Ureter (tissue), 1 donor: ENCODE data around the gene RSPO4. TPM values are rescaled to one million over a fixed set of nuclear protein-coding genes. Genes with fewer than 3 reads are reported as not detected.
A peak's percentile ranks its signal among the peaks of the same experiment; 100 is the strongest.

ENCODE experiments used
- DNase-seq: peaks from one replicate; pipeline ENCODE4 v3.0.0-alpha.2; 2020; ENCODE audit warnings: low spot score
- total RNA-seq: library from RNA; stranded (reverse); gene quantifications from one replicate; pipeline ENCODE4 v1.2.4, GENCODE V29; 2023
- donor health status: DM: yes; HTN: yes; CAD: no.

Gene RSPO4
- total RNA-seq, 1 donor from 2014 or later, result not detected

DNA sequence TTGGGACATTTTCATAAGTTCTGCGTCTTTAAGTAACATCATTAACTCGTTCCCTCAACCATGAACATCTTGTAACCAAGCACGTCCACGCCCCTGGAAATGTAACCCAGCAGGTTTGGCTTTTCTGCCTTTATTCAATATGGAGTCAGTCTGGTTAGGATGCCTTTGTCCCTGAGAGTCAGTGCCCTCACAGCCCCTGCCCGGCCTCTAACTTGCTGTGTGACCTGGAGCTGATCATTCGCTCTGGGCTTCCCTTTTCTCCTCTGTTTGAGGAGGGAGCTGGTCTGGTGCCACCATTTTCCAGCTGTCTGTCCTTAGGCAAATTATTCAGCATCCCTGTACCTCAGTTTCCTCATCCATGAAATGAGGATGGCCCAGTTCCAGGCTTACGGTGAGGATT is 59.5 kb downstream of the RSPO4 start:
- no peak for DNase-seq

- no peak for DNase-seq
Measured at GRCh38 chr20:940926-941325, 61.2 kb downstream of the RSPO4 start.

- no peak for DNase-seq
Measured at GRCh38 chr20:939606-940005, 62.5 kb downstream of the RSPO4 start.

DNA sequence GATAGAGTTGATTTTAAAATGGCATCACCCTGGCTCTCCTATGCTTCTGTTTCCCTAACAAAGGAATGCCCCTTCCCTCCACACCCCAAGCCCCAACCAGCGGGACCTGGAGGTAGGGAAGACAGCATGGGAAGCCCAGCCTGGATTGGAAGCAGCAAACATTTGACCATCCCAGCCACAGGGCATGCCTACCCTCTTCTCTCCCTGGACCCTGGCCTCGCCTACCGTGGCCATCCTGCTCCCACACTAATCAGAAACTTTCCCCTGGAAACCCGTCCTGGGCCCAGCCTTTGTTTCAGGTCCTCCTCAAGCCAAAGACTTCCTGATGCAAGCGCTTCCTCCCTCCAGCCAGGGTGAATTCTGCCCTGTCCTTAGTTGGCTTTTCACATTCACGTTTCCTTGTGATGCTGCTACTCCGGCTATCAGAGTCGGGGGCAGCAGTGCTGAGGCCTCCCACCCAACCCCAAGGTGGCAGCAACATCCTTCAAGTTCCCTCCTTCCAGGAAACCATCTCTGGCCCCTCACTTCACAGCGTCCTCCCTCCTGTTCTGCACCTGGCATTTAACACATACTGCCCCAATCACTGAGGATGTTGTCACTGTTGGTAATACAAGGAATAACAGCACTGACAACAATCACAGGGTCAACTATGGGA is 67.8 kb downstream of the RSPO4 start:
- no peak for DNase-seq

DNA sequence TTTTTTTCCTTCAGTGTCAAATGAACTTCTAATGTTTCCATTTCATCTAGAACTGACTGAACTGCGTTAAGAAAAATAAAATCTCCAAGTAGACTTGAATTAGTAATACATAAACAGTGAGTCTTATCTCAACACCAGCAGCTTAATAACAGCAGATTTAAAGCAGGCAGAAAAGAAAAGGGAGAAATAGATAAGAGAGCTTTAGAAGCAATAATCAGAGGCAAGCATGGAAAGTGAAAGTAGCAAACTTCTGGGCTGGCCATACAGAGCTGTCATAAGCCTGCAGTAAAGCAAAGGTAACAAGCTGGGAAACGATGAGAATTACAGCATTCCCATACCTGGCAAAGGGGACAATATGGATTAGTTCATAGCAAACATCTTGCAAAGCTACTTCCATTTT is 69.1 kb downstream of the RSPO4 start:
- DNase-seq, result no peak

DNA sequence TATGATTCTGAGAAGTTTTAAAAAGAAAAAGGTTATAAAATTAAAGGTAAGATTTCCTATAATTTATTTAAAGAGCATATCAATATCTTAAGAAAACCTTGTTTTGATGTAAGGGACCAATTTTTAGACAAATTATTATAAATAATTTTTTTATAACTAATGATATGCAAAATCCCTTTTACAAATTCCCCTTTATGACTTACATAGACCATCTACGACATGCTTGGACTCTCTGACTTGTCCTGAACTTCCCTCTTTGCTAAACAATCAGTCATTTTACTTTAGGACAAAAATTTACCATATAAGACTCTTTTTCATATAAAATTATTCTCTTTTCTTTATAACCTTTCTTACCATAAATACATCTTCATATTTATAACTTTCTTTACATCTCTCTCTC is 70.7 kb downstream of the RSPO4 start:
- DNase-seq, result no peak

DNA sequence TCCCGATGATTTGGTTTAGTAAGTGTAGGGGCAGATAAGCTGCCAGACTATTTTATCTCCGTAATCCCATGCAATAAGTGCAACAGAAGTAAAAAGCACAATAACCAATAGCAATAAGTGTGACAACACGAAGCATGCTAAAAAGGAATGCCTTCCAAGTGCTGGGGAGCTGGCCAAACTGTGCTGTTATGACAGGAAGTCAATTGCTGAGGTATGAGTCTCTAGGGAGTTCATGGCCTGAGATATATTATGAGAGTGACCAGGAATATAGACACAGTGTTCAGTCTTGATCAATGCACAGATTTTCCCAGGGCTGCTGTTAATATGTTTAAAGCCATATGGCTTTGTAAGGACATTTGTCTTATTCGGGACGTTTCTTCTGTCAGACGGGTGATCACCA is 75.4 kb downstream of the RSPO4 start:
- DNase-seq, result no peak

- no peak for DNase-seq
Measured at GRCh38 chr20:925516-925915, 76.6 kb downstream of the RSPO4 start.

GRCh38 chr20:924639-925038 is 77.5 kb downstream of the RSPO4 start:
- no peak for DNase-seq

- DNase-seq, result no peak
Measured at GRCh38 chr20:922781-923180, 79.3 kb downstream of the RSPO4 start.

DNA sequence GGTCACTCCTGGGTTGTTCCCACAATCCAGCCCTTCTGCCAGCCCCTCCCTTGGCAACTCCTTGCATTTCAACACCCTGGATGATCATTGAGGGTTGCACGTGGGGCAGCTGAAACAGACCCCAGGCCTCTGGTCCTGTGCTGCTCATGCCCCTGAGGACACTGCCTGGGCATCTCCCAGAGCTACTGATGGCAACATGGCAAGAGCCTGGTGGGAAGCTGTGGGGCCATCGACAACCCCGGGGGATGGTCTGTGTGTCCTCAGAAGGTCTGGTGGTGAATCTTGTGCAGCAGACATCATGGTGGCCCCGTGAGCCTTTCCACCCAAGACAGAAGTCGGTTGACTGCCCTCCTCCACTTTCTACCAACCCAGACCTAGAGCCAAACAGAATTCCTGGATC is 81.0 kb downstream of the RSPO4 start:
- no peak for DNase-seq

- no peak for DNase-seq
Measured at GRCh38 chr20:920311-920710, 81.8 kb downstream of the RSPO4 start.

- DNase-seq, result no peak
Measured at GRCh38 chr20:919491-919916, 82.6 kb downstream of the RSPO4 start.

GRCh38 chr20:917416-917815 is 84.7 kb downstream of the RSPO4 start:
- no peak for DNase-seq

GRCh38 chr20:916825-917224 is 85.3 kb downstream of the RSPO4 start:
- no peak for DNase-seq

- peak; percentile 71 for DNase-seq
Measured at GRCh38 chr20:916125-916799, 85.8 kb downstream of the RSPO4 start, which contains the start of gene ANGPT4. TSS of gene ANGPT4 (minus strand) at chr20:916334. CDS start at chr20:916214, 120 bp downstream.

GRCh38 chr20:914727-915498 is 87.2 kb downstream of the RSPO4 start:
- no peak for DNase-seq

DNA sequence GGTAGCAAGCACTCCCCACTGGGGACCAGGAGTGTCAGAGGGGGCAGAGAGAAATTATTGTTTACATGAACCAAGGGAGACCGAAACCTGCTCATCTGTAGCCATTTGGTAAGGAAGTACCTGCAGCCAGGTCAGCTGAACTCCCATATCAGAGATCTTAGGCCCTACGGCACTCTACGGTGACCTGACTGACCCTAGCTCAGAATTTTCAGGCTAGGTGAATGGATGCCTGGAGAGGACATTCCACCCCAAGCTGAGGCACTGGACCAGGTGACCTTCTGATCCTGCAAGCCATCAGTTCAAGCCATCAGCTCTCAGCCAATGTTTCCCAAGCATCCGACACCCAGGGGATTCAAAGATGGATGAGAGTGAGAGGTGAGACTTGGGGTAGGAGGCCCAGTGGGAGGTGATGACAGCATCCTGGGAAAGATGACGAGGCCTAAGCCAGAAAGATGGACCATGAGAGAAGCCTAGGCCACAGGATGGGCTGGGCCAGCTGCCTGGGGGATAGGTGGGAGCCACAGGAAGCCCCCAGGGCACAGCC is 88.7 kb downstream of the RSPO4 start:
- DNase-seq, result no peak

- no peak for DNase-seq
Measured at GRCh38 chr20:911882-912600, 90.1 kb downstream of the RSPO4 start.

- no peak for DNase-seq
Measured at GRCh38 chr20:910870-911770, 91.0 kb downstream of the RSPO4 start.
